Measurements from ENCODE around the gene CPED1. TPM values are rescaled to one million over a fixed set of nuclear protein-coding genes. Genes with fewer than 3 reads are reported as not detected.

Gene CPED1
- total RNA-seq, 1 donor from 2014 or later: 3.9 TPM

- peaks cover 3% of the 10 kb centered on the region for H3K9me3 Mint-ChIP-seq (ENCODE audit: unreplicated experiment)
- TF ChIP-seq CTCF (IDR thresholded peaks at IDR 0.05): no peak
- no peaks in the 10 kb centered on the region for H3K36me3 Mint-ChIP-seq (ENCODE audit: unreplicated experiment)
- DNase-seq (ENCODE audit: extremely low spot score, unreplicated experiment): no peak
- H3K4me1 Mint-ChIP-seq (ENCODE audit: unreplicated experiment): peaks cover 20% of the 10 kb centered on the region
- no peaks in the 10 kb centered on the region for H3K27me3 Mint-ChIP-seq (ENCODE audit: unreplicated experiment)
- H3K27ac Mint-ChIP-seq (ENCODE audit: unreplicated experiment): peak overlapping the region; percentile 76
- no peak overlapping the region for H3K4me3 Mint-ChIP-seq (ENCODE audit: unreplicated experiment)
These were observed 207.8 kb downstream of the CPED1 start for GRCh38 chr7:121196286-121196685.

- no peaks in the 10 kb centered on the region for H3K36me3 Mint-ChIP-seq (ENCODE audit: unreplicated experiment)
- H3K4me3 Mint-ChIP-seq (ENCODE audit: unreplicated experiment): no peak overlapping the region
- no peaks in the 10 kb centered on the region for H3K27me3 Mint-ChIP-seq (ENCODE audit: unreplicated experiment)
- no peak overlapping the region for H3K27ac Mint-ChIP-seq (ENCODE audit: unreplicated experiment)
- peaks cover 3% of the 10 kb centered on the region for H3K9me3 Mint-ChIP-seq (ENCODE audit: unreplicated experiment)
- H3K4me1 Mint-ChIP-seq (ENCODE audit: unreplicated experiment): peaks cover 20% of the 10 kb centered on the region
- no peak for TF ChIP-seq CTCF (IDR thresholded peaks at IDR 0.05)
- no peak for DNase-seq (ENCODE audit: extremely low spot score, unreplicated experiment)
These were observed 208.9 kb downstream of the CPED1 start for GRCh38 chr7:121197455-121197854.

GRCh38 chr7:121198502-121198901, 210.0 kb downstream of the CPED1 start:
- H3K4me1 Mint-ChIP-seq (ENCODE audit: unreplicated experiment): peaks cover 17% of the 10 kb centered on the region
- no peak overlapping the region for H3K4me3 Mint-ChIP-seq (ENCODE audit: unreplicated experiment)
- H3K27ac Mint-ChIP-seq (ENCODE audit: unreplicated experiment): no peak overlapping the region
- TF ChIP-seq CTCF (IDR thresholded peaks at IDR 0.05): no peak
- no peaks in the 10 kb centered on the region for H3K27me3 Mint-ChIP-seq (ENCODE audit: unreplicated experiment)
- DNase-seq (ENCODE audit: extremely low spot score, unreplicated experiment): no peak
- H3K36me3 Mint-ChIP-seq (ENCODE audit: unreplicated experiment): no peaks in the 10 kb centered on the region
- no peaks in the 10 kb centered on the region for H3K9me3 Mint-ChIP-seq (ENCODE audit: unreplicated experiment)

GRCh38 chr7:121202125-121202524, 213.6 kb downstream of the CPED1 start:
- no peak for DNase-seq (ENCODE audit: extremely low spot score, unreplicated experiment)
- no peak for TF ChIP-seq CTCF (IDR thresholded peaks at IDR 0.05)
- Mint-ChIP-seq H3K27me3 (ENCODE audit: unreplicated experiment) (no peaks in the 10 kb centered on the region), H3K27ac (ENCODE audit: unreplicated experiment) (no peak overlapping the region), H3K4me1 (ENCODE audit: unreplicated experiment) (peaks cover 23% of the 10 kb centered on the region), H3K4me3 (ENCODE audit: unreplicated experiment) (no peak overlapping the region), H3K9me3 (ENCODE audit: unreplicated experiment) (no peaks in the 10 kb centered on the region), H3K36me3 (ENCODE audit: unreplicated experiment) (peaks cover 2% of the 10 kb centered on the region)

GRCh38 chr7:121202834-121203233, 214.3 kb downstream of the CPED1 start:
- TF ChIP-seq CTCF (IDR thresholded peaks at IDR 0.05): no peak
- no peak for DNase-seq (ENCODE audit: extremely low spot score, unreplicated experiment)
- H3K4me3 Mint-ChIP-seq (ENCODE audit: unreplicated experiment): no peak overlapping the region
- no peaks in the 10 kb centered on the region for H3K27me3 Mint-ChIP-seq (ENCODE audit: unreplicated experiment)
- H3K9me3 Mint-ChIP-seq (ENCODE audit: unreplicated experiment): no peaks in the 10 kb centered on the region
- H3K36me3 Mint-ChIP-seq (ENCODE audit: unreplicated experiment): peaks cover 2% of the 10 kb centered on the region
- peaks cover 23% of the 10 kb centered on the region for H3K4me1 Mint-ChIP-seq (ENCODE audit: unreplicated experiment)
- H3K27ac Mint-ChIP-seq (ENCODE audit: unreplicated experiment): no peak overlapping the region

Measured in osteocyte (in vitro differentiated cells).